A673 (cell line): ENCODE data around the gene VTI1A. TPM values are rescaled to one million over a fixed set of nuclear protein-coding genes. Genes with fewer than 3 reads are reported as not detected.

Experiments
- BruUV-seq: library from RNA; stranded (reverse); fragments of 400-500 nt; replicated peaks from 2 replicates; lab custom pipeline; 2021; lab: Mats Ljungman, UMichigan
- CTCF ChIA-PET: fragments of 300-600 bp; sonication (Branson Sonifier 250); formaldehyde crosslinking; loops from one replicate; lab custom pipeline; 2022; ENCODE audit warnings: antibody characterized with exemption; lab: Charles Lee
- POLR2A ChIA-PET: fragments of 300-600 bp; sonication (Branson Sonifier 250); formaldehyde crosslinking; loops from one replicate; lab custom pipeline; 2022; ENCODE audit warnings: antibody characterized with exemption; ENCODE audit not compliant: low non-redundant PET; lab: Charles Lee
- DNase-seq: peaks from one replicate; pipeline ENCODE4 v3.0.0-alpha.2; 2015; ENCODE audit warnings: low spot score
- H3K27ac ChIP-seq: fragments of 200-600 bp; sonication (generic); 2 replicates; pipeline ENCODE4 v1.5.1; 2016; ENCODE audit warnings: mixed run types, low read depth, mild to moderate bottlenecking, mixed read lengths, antibody characterized with exemption, low read length; ENCODE audit not compliant: poor library complexity, severe bottlenecking
- H3K27me3 ChIP-seq: fragments of 200-600 bp; sonication (generic); replicated peaks from 2 replicates; pipeline ENCODE4 v1.6.1; 2017; ENCODE audit warnings: mixed run types, low read depth, mild to moderate bottlenecking, mixed read lengths, antibody characterized with exemption, low read length; ENCODE audit not compliant: insufficient read depth, poor library complexity
- H3K36me3 ChIP-seq: fragments of 200-600 bp; sonication (generic); 2 replicates; pipeline ENCODE4 v1.6.1; 2016; ENCODE audit warnings: mixed run types, mild to moderate bottlenecking, mixed read lengths, antibody characterized with exemption, low read length; ENCODE audit not compliant: insufficient read depth, poor library complexity, severe bottlenecking
- H3K4me1 ChIP-seq: fragments of 200-600 bp; sonication (generic); 2 replicates; pipeline ENCODE4 v1.6.1; 2017; ENCODE audit warnings: mixed run types, mild to moderate bottlenecking, mixed read lengths, antibody characterized with exemption, low read length; ENCODE audit not compliant: insufficient read depth, poor library complexity, severe bottlenecking
- H3K4me3 ChIP-seq: fragments of 200-600 bp; sonication (generic); 2 replicates; pipeline ENCODE4 v1.5.1; 2016; ENCODE audit warnings: low read depth, mixed run types, mild to moderate bottlenecking, mixed read lengths, low read length; ENCODE audit not compliant: poor library complexity, severe bottlenecking
- H3K9me3 ChIP-seq: fragments of 200-600 bp; sonication (generic); 2 replicates; pipeline ENCODE4 v1.6.1; 2016; ENCODE audit warnings: mixed run types, low read depth, mild to moderate bottlenecking, mixed read lengths, antibody characterized with exemption, low read length; ENCODE audit not compliant: poor library complexity, severe bottlenecking
- CTCF ChIP-seq: fragments of 300-800, 200-600 bp; sonication (generic); conservative IDR thresholded peaks from 2 replicates; pipeline ENCODE4 v1.5.1; 2017; ENCODE audit warnings: low read depth, mild to moderate bottlenecking, antibody characterized with exemption, low read length, moderate library complexity, mixed read lengths
- EZH2 ChIP-seq: fragments of 200-600 bp; sonication (generic); IDR thresholded peaks from 2 replicates; pipeline ENCODE4 v1.6.1; 2017; ENCODE audit warnings: borderline replicate concordance, low read depth, mild to moderate bottlenecking, mixed read lengths, antibody characterized with exemption, low read length; ENCODE audit not compliant: poor library complexity, severe bottlenecking
- intact Hi-C: fragments of 100-400 bp; cut with micrococcal nuclease; formaldehyde crosslinking; loops from one replicate; pipeline ENCODE4 v1.10.0; 2022; ENCODE audit not compliant: unreplicated experiment
- total RNA-seq: library from RNA; stranded (reverse); gene quantifications from 2 replicates; pipeline ENCODE4 v1.2.3, GENCODE V29; 2021

VTI1A gene
- total RNA-seq, 1 experiment from 2014 or later, result 38.7 TPM

GRCh38 chr10:112712536-112712935 lies 265.5 kb downstream of the VTI1A start:
- H3K4me3 ChIP-seq, result no peak overlapping the region
- ChIA-PET POLR2A (no interaction called here), CTCF (interaction anchor here (0.7 kb wide), 1 partner anchor 173 kb away, joined by 4 read pairs; no protein-coding TSS in a partner anchor)
- intact Hi-C loops, result no loop called here
- BruUV-seq, result no TSS peak
- H3K9me3 ChIP-seq, result no peaks in the 10 kb centered on the region
- no peak overlapping the region for H3K27ac ChIP-seq
- TF ChIP-seq EZH2 (no peak), CTCF (no peak)
- no peak for DNase-seq
- H3K27me3 ChIP-seq, result no peaks in the 10 kb centered on the region
- H3K36me3 ChIP-seq, result no peaks in the 10 kb centered on the region
- H3K4me1 ChIP-seq, result no peaks in the 10 kb centered on the region

- intact Hi-C loops, result no loop called here
- DNase-seq, result no peak
- ChIA-PET CTCF (no interaction called here), POLR2A (no interaction called here)
- Histone ChIP-seq H3K9me3 (no peaks in the 10 kb centered on the region), H3K4me3 (no peak overlapping the region), H3K27ac (no peak overlapping the region), H3K36me3 (no peaks in the 10 kb centered on the region), H3K27me3 (no peaks in the 10 kb centered on the region), H3K4me1 (no peaks in the 10 kb centered on the region)
- no peak for TF ChIP-seq CTCF
- TF ChIP-seq EZH2, result no peak
- BruUV-seq, result no TSS peak
These were observed 266.4 kb downstream of the VTI1A start for GRCh38 chr10:112713411-112713810.

GRCh38 chr10:112715581-112715980 lies 268.6 kb downstream of the VTI1A start:
- POLR2A ChIA-PET, result no interaction called here
- no peak for DNase-seq
- no TSS peak for BruUV-seq
- Histone ChIP-seq H3K27me3 (no peaks in the 10 kb centered on the region), H3K36me3 (no peaks in the 10 kb centered on the region), H3K9me3 (no peaks in the 10 kb centered on the region), H3K4me3 (no peak overlapping the region), H3K4me1 (no peaks in the 10 kb centered on the region), H3K27ac (no peak overlapping the region)
- CTCF ChIA-PET, result no interaction called here
- intact Hi-C loops, result no loop called here
- TF ChIP-seq CTCF (no peak), EZH2 (no peak)
